Stomach (tissue), 9 donors: ENCODE data around the gene CLEC2L. TPM values are rescaled to one million over a fixed set of nuclear protein-coding genes. Genes with fewer than 3 reads are reported as not detected.

Experiments
- DNase-seq, 2 donors: peaks; one replicate each; pipeline versions ENCODE4 v3.0.0 to v3.0.0-alpha.2; 2013 to 2019
- H3K27ac ChIP-seq, 5 donors: fragments of 200-600 bp in 4 of 5; sonication (generic) in 4 of 5; one replicate each; pipeline ENCODE4 v1.5.1; 2013 to 2019; ENCODE audit warnings: mild to moderate bottlenecking in 1 of 5, moderate library complexity in 1 of 5
- H3K27me3 ChIP-seq, 3 donors: fragments of 200-600 bp; sonication (generic); one replicate each; pipeline ENCODE4 v1.5.1; 2017 to 2019; ENCODE audit warnings: mixed run types in 1 of 3
- H3K36me3 ChIP-seq, 4 donors: fragments of 200-600 bp; sonication (generic); 1 replicate in 3 of 4; 2 replicates in 1 of 4; pipeline ENCODE4 v1.5.1; 2016 to 2019
- H3K4me1 ChIP-seq, 4 donors: fragments of 200-600 bp; sonication (generic); one replicate each; pipeline ENCODE4 v1.5.1; 2016 to 2019
- H3K4me3 ChIP-seq, 4 donors: fragments of 200-600 bp; sonication (generic) in 3 of 4; one replicate each; pipeline ENCODE4 v1.5.1; 2016 to 2019; ENCODE audit warnings: mild to moderate bottlenecking in 1 of 4
- H3K9me3 ChIP-seq, 4 donors: fragments of 200-600 bp; sonication (generic); one replicate each; pipeline ENCODE4 v1.5.1; 2016 to 2019
- CTCF ChIP-seq, 7 experiments: fragments of 450-650 bp in 4 of 7; fragments of 200-600 bp in 3 of 7; sonication (generic) in 3 of 7; IDR thresholded peaks; one replicate each; pipeline ENCODE4 v1.5.1; 2016 to 2019; ENCODE audit warnings: antibody characterized with exemption in 7 of 7, control low read depth in 2 of 7, mild to moderate bottlenecking in 1 of 7
- EP300 ChIP-seq: sonication (generic); formaldehyde crosslinking; IDR thresholded peaks from one replicate; pipeline ENCODE4 v1.6.1; 2017; ENCODE audit warnings: antibody characterized with exemption
- POLR2A ChIP-seq, 4 donors: fragments of 450-650 bp; IDR thresholded peaks; one replicate each; pipeline ENCODE4 v1.6.1; 2016; ENCODE audit warnings: antibody characterized with exemption in 4 of 4, control low read depth in 2 of 4, mild to moderate bottlenecking in 1 of 4, moderate library complexity in 1 of 4
- POLR2AphosphoS5 ChIP-seq, 3 donors: sonication (generic); formaldehyde crosslinking; IDR thresholded peaks; one replicate each; pipeline ENCODE4 v1.6.1; 2016; ENCODE audit warnings: antibody characterized with exemption in 3 of 3
- WGBS, 5 donors: extraction: QIAGEN DNeasy Blood & Tissue Kit in 3 of 5; methylation state at CpG; one replicate each; pipeline versions ENCODE4 v1.1.5 to v1.1.7; 2013 to 2018; 5-methylcytosine and 5-hydroxymethylcytosine counted together
- intact Hi-C: fragments of 100-400 bp; cut with DNase I; formaldehyde crosslinking; loops from one replicate; pipeline ENCODE4 v1.15.1; 2023; ENCODE audit warnings: low total_unique reads
- polyA plus RNA-seq, 3 donors: library from polyadenylated mRNA; stranded (reverse); fragments of 200-250 nt; gene quantifications; one replicate each; pipeline ENCODE4 v1.2.3, GENCODE V29; 2013
- total RNA-seq, 5 donors: library from RNA; depleted of rRNA; stranded (reverse); fragments of >200 nt; gene quantifications; one replicate each; pipeline versions ENCODE4 v1.1.0 to v1.2.3, GENCODE V29; 2014 to 2016
- donor health status: healthy with polysubstance abuse.
- donor health status: Bipolar disorder and iron deficiency.
- donor health status: healthy.

Gene CLEC2L
- total and polyA plus RNA-seq, 8 donors, result 0.61 TPM; not detected in 7

- Histone ChIP-seq H3K27ac (no peak overlapping the region), H3K4me1 (no peaks in the 10 kb centered on the region), H3K4me3 (no peak overlapping the region), H3K36me3 (peaks cover 49 to 98% (median 94%) of the 10 kb centered on the region in 4 donors), H3K27me3 (no peaks in the 10 kb centered on the region), H3K9me3 (no peaks in the 10 kb centered on the region)
- peak in 1 of 2 donors; percentile 24 for DNase-seq
- TF ChIP-seq CTCF (IDR thresholded peaks at IDR 0.05), result no peak
- TF ChIP-seq POLR2A (IDR thresholded peaks at IDR 0.05), result no peak
- TF ChIP-seq EP300, result no peak
- no peak for TF ChIP-seq POLR2AphosphoS5 (IDR thresholded peaks at IDR 0.05)
- 89 to 93% (median 90%) methylated on average over 36 to 38 of the region's 38 CpGs for WGBS, 5 donors
- intact Hi-C loops, result no loop called here
Observed at GRCh38 chr7:139572704-139573385, 49.4 kb downstream of the CLEC2L start.

GRCh38 chr7:139573871-139574270 lies 50.4 kb downstream of the CLEC2L start:
- Histone ChIP-seq H3K27ac (no peak overlapping the region), H3K36me3 (peaks cover 54 to 98% (median 95%) of the 10 kb centered on the region in 4 donors), H3K9me3 (no peaks in the 10 kb centered on the region), H3K4me3 (no peak overlapping the region), H3K27me3 (no peaks in the 10 kb centered on the region), H3K4me1 (no peaks in the 10 kb centered on the region)
- TF ChIP-seq POLR2A (IDR thresholded peaks at IDR 0.05), result no peak
- WGBS, 5 donors, result 90 to 96% (median 93%) methylated on average over 9 of the region's 9 CpGs
- intact Hi-C loops, result no loop called here
- peak in 1 of 2 donors; percentile 19 for DNase-seq

GRCh38 chr7:139574618-139575337 lies 51.3 kb downstream of the CLEC2L start:
- no peak overlapping the region for H3K4me3 ChIP-seq
- TF ChIP-seq CTCF (IDR thresholded peaks at IDR 0.05), result no peak
- TF ChIP-seq POLR2AphosphoS5 (IDR thresholded peaks at IDR 0.05), result no peak
- TF ChIP-seq POLR2A (IDR thresholded peaks at IDR 0.05), result no peak
- TF ChIP-seq EP300, result no peak
- peaks cover 52 to 98% (median 98%) of the 10 kb centered on the region in 4 donors for H3K36me3 ChIP-seq
- no peaks in the 10 kb centered on the region for H3K9me3 ChIP-seq
- no peaks in the 10 kb centered on the region for H3K4me1 ChIP-seq
- peak in 1 of 2 donors; percentile 15 for DNase-seq
- 91 to 94% (median 92%) methylated on average over 14 to 16 of the region's 16 CpGs for WGBS, 5 donors
- intact Hi-C loops, result no loop called here
- H3K27me3 ChIP-seq, result no peaks in the 10 kb centered on the region
- H3K27ac ChIP-seq, result no peak overlapping the region

- peak in 1 of 2 donors; percentile 8 for DNase-seq
- no peak for TF ChIP-seq EP300
- no peak for TF ChIP-seq POLR2AphosphoS5 (IDR thresholded peaks at IDR 0.05)
- TF ChIP-seq POLR2A (IDR thresholded peaks at IDR 0.05), result no peak
- no peak for TF ChIP-seq CTCF (IDR thresholded peaks at IDR 0.05)
- H3K9me3 ChIP-seq, result no peaks in the 10 kb centered on the region
- intact Hi-C loops, result no loop called here
- H3K27me3 ChIP-seq, result no peaks in the 10 kb centered on the region
- H3K36me3 ChIP-seq, result peaks cover 57 to 99% (median 98%) of the 10 kb centered on the region in 4 donors
- 92 to 97% (median 94%) methylated on average over 6 of the region's 6 CpGs for WGBS, 5 donors
- no peak overlapping the region for H3K27ac ChIP-seq
- no peak overlapping the region for H3K4me3 ChIP-seq
- no peaks in the 10 kb centered on the region for H3K4me1 ChIP-seq
Observed at GRCh38 chr7:139575338-139575680, 51.8 kb downstream of the CLEC2L start.
